CD4-positive, alpha-beta T cell (primary cell): ENCODE results near the gene PYDC1. TPM values are rescaled to one million over a fixed set of nuclear protein-coding genes. Genes with fewer than 3 reads are reported as not detected.
"Not testable (repeated sequence)": the region's sequence is repeated elsewhere in the genome, so short reads cannot be mapped to it uniquely, and the experiment has no call there.

Source experiments
- ATAC-seq: fragments of 200-7000 bp; cut with Tn5 transposase; one replicate; pipeline ENCODE4 v1.10.0; 2022; ENCODE audit warnings: mild to moderate bottlenecking; ENCODE audit not compliant: poor library complexity
- CTCF ChIA-PET: fragments of 350-600 bp; sonication (Branson Sonifier 250); formaldehyde crosslinking; loops from one replicate; lab custom pipeline; 2021; ENCODE audit warnings: antibody characterized with exemption, inconsistent platforms; lab: Charles Lee
- POLR2A ChIA-PET: fragments of 350-600 bp; sonication (Branson Sonifier 250); formaldehyde crosslinking; loops from one replicate; lab custom pipeline; 2021; ENCODE audit warnings: antibody characterized with exemption, inconsistent platforms; lab: Charles Lee
- DNase-seq, 14 experiments: peaks; one replicate each; pipeline ENCODE4 v3.0.0-alpha.2; 2013 to 2020; ENCODE audit warnings: mixed read lengths in 2 of 14
- H3K27ac ChIP-seq, 2 donors: one replicate each; pipeline versions ENCODE4 v1.5.1 to v1.7.0; 2013; ENCODE audit warnings: low read length in 2 of 2, low read depth in 1 of 2, mild to moderate bottlenecking in 1 of 2
- H3K27me3 ChIP-seq, 2 experiments: 1 replicate in 1 of 2; 2 replicates in 1 of 2; pipeline versions ENCODE4 v1.6.1 to v1.7.0; 2013; ENCODE audit warnings: low read length in 2 of 2, control low read depth in 1 of 2, mild to moderate bottlenecking in 1 of 2, moderate library complexity in 1 of 2; ENCODE audit not compliant: insufficient read depth in 2 of 2, control insufficient read depth in 1 of 2
- H3K36me3 ChIP-seq: one replicate; pipeline ENCODE4 v1.6.1; 2013; ENCODE audit warnings: low read length, control low read depth; ENCODE audit not compliant: insufficient read depth
- H3K4me1 ChIP-seq: one replicate; pipeline ENCODE4 v1.6.1; 2013; ENCODE audit warnings: low read length, control low read depth; ENCODE audit not compliant: insufficient read depth
- H3K4me3 ChIP-seq: one replicate; pipeline ENCODE4 v1.5.1; 2013; ENCODE audit warnings: mild to moderate bottlenecking, low read length, moderate library complexity
- H3K9me3 ChIP-seq, 2 experiments: 1 replicate in 1 of 2; 2 replicates in 1 of 2; pipeline versions ENCODE4 v1.6.1 to v1.7.0; 2013; ENCODE audit warnings: low read length in 2 of 2, mild to moderate bottlenecking in 2 of 2, control low read depth in 1 of 2, moderate library complexity in 1 of 2; ENCODE audit not compliant: control insufficient read depth in 1 of 2, insufficient read depth in 1 of 2
- H3K27ac Mint-ChIP-seq: one replicate; pipeline ENCODE4 v1.8.0; 2020; ENCODE audit warnings: mixed read lengths
- H3K27me3 Mint-ChIP-seq: one replicate; pipeline ENCODE4 v1.8.0; 2021; ENCODE audit warnings: mixed read lengths
- H3K36me3 Mint-ChIP-seq: one replicate; pipeline ENCODE4 v1.8.0; 2021; ENCODE audit warnings: low read depth, mixed read lengths
- H3K4me1 Mint-ChIP-seq: one replicate; pipeline ENCODE4 v1.8.0; 2021; ENCODE audit warnings: low read depth, mixed read lengths
- H3K4me3 Mint-ChIP-seq: one replicate; pipeline ENCODE4 v1.8.0; 2020; ENCODE audit warnings: mild to moderate bottlenecking, mixed read lengths
- H3K9me3 Mint-ChIP-seq: one replicate; pipeline ENCODE4 v1.8.0; 2020; ENCODE audit warnings: mixed read lengths
- intact Hi-C, 2 experiments: fragments of 100-400 bp; cut with DNase I in 1 of 2; cut with micrococcal nuclease in 1 of 2; formaldehyde crosslinking; loops; one replicate each; pipeline versions ENCODE4 v1.15.1 to v1.9.0; 2023 to 2025; cut with DNase I, micrococcal nuclease
- total RNA-seq, 174 experiments: library from RNA in 2 of 174; stranded (reverse) in 2 of 174; gene quantifications; one replicate each; pipeline ENCODE4 v1.2.3 and lab custom pipeline; 2021 to 2026
- TF ChIP-seq, protein P1 (sequence below): fragments of 200-600 bp; IDR thresholded peaks from one replicate; pipeline ENCODE4 v1.8.0; 2022; ENCODE audit warnings: antibody characterized with exemption, mild to moderate bottlenecking

The PYDC1 gene
- total RNA-seq, 2 experiments from 2014 or later = not detected

DNA sequence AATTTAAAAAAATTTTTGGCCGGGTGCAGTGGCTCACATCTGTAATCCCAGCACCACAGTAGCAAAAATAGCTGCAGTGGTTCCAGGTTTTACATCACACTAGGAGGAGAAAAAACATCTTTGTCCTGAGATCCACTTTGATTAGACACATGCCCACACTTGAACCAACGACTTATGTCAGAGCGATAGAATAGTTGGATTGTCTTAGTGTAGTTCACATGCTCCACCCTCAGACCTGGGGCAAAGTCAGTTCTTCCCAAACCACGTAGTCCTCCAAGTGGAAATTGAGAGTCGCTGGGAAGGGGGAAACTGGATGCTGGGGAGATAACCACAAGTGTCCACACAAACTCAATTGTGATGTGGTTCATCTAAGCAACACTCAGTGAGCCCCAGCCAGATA is 31.4 kb upstream of the PYDC1 start:
- no peaks in the 10 kb centered on the region for H3K9me3 ChIP-seq
- ChIA-PET CTCF (interaction anchor here (1.0 kb wide), 1 partner anchor 134 kb away, joined by 3 read pairs; no protein-coding TSS in a partner anchor), POLR2A (no interaction called here)
- Mint-ChIP-seq H3K27ac (no peak overlapping the region), H3K36me3 (no peaks in the 10 kb centered on the region), H3K4me1 (no peaks in the 10 kb centered on the region), H3K27me3 (no peaks in the 10 kb centered on the region), H3K4me3 (no peak overlapping the region), H3K9me3 (no peaks in the 10 kb centered on the region)
- intact Hi-C loops = loop anchor here in 1 of 2 experiments (10.0 kb wide), 1 partner anchor 156 kb away; no protein-coding TSS in a partner anchor
- H3K4me1 ChIP-seq = peaks cover 6% of the 10 kb centered on the region
- ATAC-seq = no peak
- no peak overlapping the region for H3K4me3 ChIP-seq
- H3K36me3 ChIP-seq = no peaks in the 10 kb centered on the region
- DNase-seq = no peak
- no peaks in the 10 kb centered on the region for H3K27me3 ChIP-seq
- TF ChIP-seq, protein P1, sequence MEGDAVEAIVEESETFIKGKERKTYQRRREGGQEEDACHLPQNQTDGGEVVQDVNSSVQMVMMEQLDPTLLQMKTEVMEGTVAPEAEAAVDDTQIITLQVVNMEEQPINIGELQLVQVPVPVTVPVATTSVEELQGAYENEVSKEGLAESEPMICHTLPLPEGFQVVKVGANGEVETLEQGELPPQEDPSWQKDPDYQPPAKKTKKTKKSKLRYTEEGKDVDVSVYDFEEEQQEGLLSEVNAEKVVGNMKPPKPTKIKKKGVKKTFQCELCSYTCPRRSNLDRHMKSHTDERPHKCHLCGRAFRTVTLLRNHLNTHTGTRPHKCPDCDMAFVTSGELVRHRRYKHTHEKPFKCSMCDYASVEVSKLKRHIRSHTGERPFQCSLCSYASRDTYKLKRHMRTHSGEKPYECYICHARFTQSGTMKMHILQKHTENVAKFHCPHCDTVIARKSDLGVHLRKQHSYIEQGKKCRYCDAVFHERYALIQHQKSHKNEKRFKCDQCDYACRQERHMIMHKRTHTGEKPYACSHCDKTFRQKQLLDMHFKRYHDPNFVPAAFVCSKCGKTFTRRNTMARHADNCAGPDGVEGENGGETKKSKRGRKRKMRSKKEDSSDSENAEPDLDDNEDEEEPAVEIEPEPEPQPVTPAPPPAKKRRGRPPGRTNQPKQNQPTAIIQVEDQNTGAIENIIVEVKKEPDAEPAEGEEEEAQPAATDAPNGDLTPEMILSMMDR = no peak
- no peak overlapping the region for H3K27ac ChIP-seq

DNA sequence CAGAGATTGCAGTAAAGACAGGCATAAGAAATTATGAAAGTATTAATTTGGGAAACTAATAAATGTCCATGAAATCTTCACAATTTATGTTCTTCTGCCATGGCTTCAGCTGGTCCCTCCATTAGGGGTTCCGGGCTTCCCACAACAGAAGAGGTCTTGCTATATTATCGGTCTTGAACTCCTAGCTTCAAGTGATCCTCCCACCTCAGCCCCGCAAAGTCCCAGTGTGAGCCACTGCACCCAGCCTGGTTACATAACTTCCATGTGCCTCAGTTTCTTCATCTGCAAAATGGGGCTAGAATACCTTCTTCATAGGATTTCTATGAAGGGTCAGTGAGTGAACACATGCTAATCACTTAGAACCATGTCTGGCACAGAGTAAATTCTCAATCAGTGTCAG is 29.4 kb upstream of the PYDC1 start:
- intact Hi-C loops = loop anchor here in 1 of 2 experiments (10.0 kb wide), 1 partner anchor 159 kb away; no protein-coding TSS in a partner anchor
- H3K4me1 ChIP-seq = peaks cover 5% of the 10 kb centered on the region
- CTCF ChIA-PET = no interaction called here
- no peaks in the 10 kb centered on the region for H3K27me3 ChIP-seq
- Mint-ChIP-seq H3K27ac (no peak overlapping the region), H3K4me3 (no peak overlapping the region), H3K4me1 (no peaks in the 10 kb centered on the region), H3K9me3 (no peaks in the 10 kb centered on the region), H3K36me3 (no peaks in the 10 kb centered on the region), H3K27me3 (no peaks in the 10 kb centered on the region)
- DNase-seq (no peak), ATAC-seq (no peak)
- TF ChIP-seq, protein P1 = no peak
- POLR2A ChIA-PET = no interaction called here
- no peak overlapping the region for H3K4me3 ChIP-seq
- no peak overlapping the region for H3K27ac ChIP-seq
- no peaks in the 10 kb centered on the region for H3K9me3 ChIP-seq
- no peaks in the 10 kb centered on the region for H3K36me3 ChIP-seq

DNA sequence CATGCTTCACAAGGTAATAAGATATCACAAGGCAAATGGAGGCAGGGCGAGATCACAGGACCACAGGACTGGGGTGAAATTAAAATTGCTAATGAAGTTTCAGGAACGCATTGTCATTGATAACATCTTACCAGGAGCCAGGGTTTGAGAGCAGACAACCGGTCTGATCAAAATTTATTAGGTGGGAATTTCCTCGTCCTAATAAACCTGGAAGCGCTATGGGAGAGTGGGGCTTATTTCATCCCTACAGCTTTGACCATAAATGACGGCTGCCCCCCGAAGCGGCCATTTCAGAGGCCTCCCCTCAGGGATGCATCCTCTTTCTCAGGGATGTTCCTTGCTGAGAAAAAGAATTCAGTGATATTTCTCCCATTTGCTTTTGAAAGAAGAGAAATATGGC is 28.7 kb upstream of the PYDC1 start:
- H3K27me3 Mint-ChIP-seq, H3K27ac Mint-ChIP-seq, H3K9me3 Mint-ChIP-seq, POLR2A ChIA-PET, H3K4me1 ChIP-seq, H3K4me3 ChIP-seq, H3K36me3 Mint-ChIP-seq, H3K9me3 ChIP-seq, DNase-seq, H3K4me3 Mint-ChIP-seq, H3K27me3 ChIP-seq, H3K4me1 Mint-ChIP-seq, H3K27ac ChIP-seq, H3K36me3 ChIP-seq, ATAC-seq: not testable (repeated sequence)
- intact Hi-C loops = loop anchor here in 1 of 2 experiments (10.0 kb wide), 1 partner anchor 159 kb away; no protein-coding TSS in a partner anchor
- CTCF ChIA-PET = interaction anchor here (0.7 kb wide), 1 partner anchor 405 kb away, joined by 3 read pairs; no protein-coding TSS in a partner anchor
